Epithelial cell of proximal tubule (primary cell): ENCODE results near the gene PCGF1. TPM values are rescaled to one million over a fixed set of nuclear protein-coding genes. Genes with fewer than 3 reads are reported as not detected.
A peak's percentile ranks its signal among the peaks of the same experiment; 100 is the strongest.
"Not testable (repeated sequence)": the region's sequence is repeated elsewhere in the genome, so short reads cannot be mapped to it uniquely, and the experiment has no call there.

ENCODE experiments used
- DNase-seq: peaks from one replicate; pipeline ENCODE4 v3.0.0-alpha.2; 2011; ENCODE audit warnings: low read depth
- H3K4me3 ChIP-seq: 2 replicates; pipeline ENCODE4 v1.5.1; 2011; ENCODE audit warnings: low read depth, mild to moderate bottlenecking, low read length
- total RNA-seq: library from RNA; depleted of rRNA; stranded (reverse); fragments of >200 nt; gene quantifications from 2 replicates; pipeline ENCODE4 v1.2.3, GENCODE V29; 2015
- TF ChIP-seq, protein P1 (sequence below): conservative IDR thresholded peaks from 2 replicates; pipeline ENCODE4 v1.5.1; 2012; ENCODE audit warnings: low read depth, mild to moderate bottlenecking, low read length

Gene PCGF1
- total RNA-seq, 1 donor from 2014 or later, result 16.3 TPM

DNA sequence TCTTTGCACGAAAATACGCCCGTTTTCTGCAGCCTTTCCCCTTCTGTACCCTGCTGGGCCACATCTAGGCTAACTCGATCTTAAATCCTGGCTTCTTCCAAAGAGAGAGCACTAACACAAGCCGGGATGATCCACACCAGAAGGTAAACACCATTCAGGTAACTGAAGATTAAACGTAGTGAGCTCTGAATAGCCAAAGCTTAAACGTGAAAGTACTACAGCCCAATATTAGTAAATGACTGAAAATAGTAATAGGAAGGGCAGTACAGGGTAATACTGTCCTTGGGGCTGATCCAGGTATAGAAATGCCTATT is 34.6 kb downstream of the PCGF1 start:
- H3K4me3 ChIP-seq, result peak overlapping the region; percentile 72
- DNase-seq, result no peak
- TF ChIP-seq, protein P1, sequence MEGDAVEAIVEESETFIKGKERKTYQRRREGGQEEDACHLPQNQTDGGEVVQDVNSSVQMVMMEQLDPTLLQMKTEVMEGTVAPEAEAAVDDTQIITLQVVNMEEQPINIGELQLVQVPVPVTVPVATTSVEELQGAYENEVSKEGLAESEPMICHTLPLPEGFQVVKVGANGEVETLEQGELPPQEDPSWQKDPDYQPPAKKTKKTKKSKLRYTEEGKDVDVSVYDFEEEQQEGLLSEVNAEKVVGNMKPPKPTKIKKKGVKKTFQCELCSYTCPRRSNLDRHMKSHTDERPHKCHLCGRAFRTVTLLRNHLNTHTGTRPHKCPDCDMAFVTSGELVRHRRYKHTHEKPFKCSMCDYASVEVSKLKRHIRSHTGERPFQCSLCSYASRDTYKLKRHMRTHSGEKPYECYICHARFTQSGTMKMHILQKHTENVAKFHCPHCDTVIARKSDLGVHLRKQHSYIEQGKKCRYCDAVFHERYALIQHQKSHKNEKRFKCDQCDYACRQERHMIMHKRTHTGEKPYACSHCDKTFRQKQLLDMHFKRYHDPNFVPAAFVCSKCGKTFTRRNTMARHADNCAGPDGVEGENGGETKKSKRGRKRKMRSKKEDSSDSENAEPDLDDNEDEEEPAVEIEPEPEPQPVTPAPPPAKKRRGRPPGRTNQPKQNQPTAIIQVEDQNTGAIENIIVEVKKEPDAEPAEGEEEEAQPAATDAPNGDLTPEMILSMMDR, result no peak

DNA sequence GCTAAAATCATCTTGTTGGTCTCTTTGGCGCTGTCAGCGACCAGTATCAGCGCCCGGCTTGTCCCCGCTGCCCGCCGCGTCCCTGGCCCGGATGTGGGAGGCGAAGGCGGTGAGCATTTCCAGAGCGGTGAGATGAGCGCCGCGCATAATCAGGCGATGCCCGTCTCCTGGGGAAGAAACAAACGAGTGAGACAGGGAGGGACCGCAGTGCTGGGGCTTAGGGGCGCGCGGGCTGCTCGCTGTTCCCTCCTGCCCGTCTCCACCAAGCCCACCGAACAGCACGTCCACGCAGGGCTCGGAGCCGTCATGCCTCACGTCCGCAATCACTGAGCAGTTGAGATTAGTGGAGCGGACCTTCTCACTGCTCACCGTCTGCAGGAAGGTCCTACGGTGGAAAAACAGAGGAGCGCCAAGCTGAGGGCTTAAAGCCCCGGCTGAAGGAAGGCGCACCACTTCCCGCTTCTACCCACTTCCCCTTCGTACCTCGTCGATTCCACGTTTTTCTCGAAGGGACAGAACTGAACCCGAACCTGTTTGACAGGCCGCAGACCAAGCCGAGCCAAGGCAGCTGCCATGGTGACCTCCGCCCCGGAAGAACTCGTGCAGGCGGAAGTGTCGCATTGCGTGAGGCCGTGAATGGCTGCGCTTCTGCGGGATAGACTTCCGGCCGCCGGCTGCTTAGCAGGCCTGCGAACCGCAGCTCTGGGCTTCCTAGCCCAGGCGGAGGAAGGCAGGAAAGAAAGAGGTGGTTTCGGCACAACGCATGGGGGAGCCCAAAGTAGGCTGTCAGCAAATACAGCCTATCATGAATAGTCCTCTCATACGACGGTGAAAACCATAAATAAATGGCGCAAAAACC is 35.2 kb downstream of the PCGF1 start, which contains the start of gene MRPL53:
MRPL53 (minus strand) TSS at position 595 of the 859 bp plus-strand sequence; CDS start at position 575, 20 bp downstream.
- TF ChIP-seq, protein P1, result no peak
- peak within 1 kb of the TSS; percentile 72 for H3K4me3 ChIP-seq
- peak; percentile 59 for DNase-seq

DNA sequence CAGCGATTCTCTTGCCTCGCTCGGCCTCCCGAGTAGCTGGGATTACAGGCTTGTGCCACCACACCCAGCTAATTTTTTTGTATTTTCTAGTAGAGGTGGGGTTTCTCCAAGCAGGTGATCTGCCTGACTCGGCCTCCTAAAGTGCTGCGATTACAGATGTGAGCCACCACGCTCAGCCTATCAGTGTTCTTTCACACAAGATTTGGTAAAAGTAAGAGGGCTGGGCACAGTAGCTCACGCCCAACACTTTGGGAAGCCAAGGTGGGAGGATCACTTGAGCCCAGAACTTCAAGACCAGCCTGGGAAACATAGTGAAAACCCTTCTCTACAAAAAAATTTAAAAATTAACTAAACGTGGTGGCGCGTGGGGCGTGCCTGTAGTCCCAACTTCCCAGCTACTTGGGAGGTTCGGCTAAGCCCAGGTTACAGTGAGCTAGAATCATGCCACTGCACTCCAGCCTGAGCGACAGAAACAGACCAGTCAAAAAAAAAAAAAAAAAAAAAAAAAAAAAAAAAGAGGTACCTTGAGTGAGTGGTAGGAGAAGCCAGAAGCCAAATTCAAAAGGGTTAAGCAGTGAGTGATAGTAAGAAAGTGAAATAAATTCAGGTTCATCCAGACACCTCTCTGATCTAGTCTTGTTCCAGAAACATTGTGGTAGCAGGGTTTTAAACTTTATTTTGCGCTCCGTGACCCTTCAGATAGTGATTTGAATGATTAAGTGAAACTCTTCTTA is 36.0 kb downstream of the PCGF1 start:
- TF ChIP-seq, protein P1, result no peak
- peak overlapping the region; percentile 72 for H3K4me3 ChIP-seq

DNA sequence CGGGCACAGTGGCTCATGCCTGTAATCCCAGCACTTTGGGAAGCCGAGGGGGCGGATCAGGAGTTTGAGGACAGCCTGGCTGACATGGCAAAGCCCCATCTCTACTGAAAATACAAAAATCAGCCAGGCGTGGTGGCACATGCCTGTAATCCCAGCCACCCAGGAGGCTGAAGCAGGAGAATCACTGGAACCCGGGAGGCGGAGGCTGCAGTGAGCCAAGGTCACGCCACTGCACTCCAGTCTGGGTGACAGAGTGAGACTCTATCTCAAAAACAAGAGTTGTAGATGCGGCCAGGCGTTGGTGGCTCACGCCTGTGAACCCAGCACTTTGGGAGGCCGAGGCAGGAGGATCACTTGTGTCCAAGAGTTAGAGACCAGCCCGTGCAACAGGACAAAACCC is 36.8 kb downstream of the PCGF1 start:
- not testable (repeated sequence) for DNase-seq, H3K4me3 ChIP-seq

More for the DNA sequence above, 36.0 kb downstream of the PCGF1 start:
- no peak for DNase-seq

DNA sequence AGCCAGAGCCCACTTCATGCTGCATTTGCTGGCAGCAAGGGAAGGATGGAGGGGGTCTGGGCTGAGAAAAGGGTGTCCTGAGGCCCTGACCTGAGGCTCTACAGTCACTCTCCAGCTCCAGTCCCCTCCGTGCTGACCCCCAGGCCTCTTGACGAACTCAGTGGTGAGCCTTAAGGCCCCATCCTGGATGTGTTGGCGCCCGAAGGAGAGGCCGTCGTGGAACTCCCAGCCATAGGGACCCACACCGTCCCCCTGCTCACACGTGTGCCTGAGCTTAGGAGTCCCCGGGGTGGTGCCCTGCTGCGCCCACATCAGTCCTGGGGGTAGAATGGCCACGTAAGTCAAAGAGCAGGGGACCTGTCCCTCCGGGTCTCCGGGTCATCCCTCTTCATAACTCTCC is 43.1 kb downstream of the PCGF1 start:
- TF ChIP-seq, protein P1, result no peak
- peak overlapping the region; percentile 95 for H3K4me3 ChIP-seq
- DNase-seq, result no peak

DNA sequence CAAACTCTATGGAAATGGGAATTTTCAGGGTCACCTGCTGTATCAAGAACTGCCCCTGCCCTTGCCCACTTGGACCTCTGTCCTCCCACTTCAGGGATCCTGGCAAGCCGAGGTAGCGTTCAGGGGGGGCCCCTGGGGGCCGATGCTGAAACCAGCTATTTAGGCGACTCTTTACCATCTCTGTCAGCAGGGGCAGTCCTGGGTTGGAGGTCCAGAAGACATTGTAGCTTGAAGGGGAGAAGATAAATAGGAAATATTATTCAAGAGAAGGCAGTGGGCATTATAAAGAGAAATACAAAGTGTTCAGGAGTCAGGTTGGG is 44.7 kb downstream of the PCGF1 start:
- TF ChIP-seq, protein P1, result no peak
- H3K4me3 ChIP-seq, result no peak overlapping the region
- no peak for DNase-seq

DNA sequence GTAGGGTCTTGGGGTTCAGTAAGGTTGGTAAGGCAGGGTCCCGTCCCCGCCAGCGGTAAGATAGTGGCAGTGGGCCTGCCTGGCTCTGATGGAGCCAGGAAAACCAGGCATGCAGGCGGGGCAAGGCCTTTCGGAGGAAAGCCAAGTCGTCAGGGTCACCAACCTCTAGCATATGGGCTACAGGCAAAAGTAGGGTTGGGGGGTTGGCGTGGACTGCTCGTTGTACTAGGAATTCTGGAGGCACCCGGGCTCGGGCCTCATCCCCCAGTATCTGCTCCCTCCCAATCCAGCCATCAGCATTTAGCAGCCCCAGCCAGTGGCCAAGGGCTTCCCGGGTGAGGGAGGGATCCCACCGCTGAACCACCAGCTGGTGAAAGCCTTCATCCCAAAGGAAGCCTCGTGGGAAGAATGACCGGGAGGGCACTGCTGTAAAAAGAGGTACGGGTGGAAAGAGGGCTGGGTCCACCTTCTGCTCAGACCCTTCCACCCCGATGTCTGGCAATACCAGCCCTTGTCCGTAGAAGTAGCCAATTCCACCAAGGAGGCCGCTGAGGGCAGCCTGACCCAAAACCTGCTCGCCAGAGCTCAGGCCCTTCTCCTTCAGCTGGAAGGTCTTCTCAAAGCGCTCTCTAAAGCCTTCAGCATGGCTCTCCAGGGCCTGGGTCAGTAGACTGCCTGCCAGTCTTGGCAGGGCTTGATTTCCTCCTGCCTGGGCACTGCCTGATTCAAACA is 45.3 kb downstream of the PCGF1 start:
- no peak overlapping the region for H3K4me3 ChIP-seq
- TF ChIP-seq, protein P1, result no peak
- DNase-seq, result no peak
